Neural crest cell (in vitro differentiated cells): ENCODE data around the gene PLCH2. TPM values are rescaled to one million over a fixed set of nuclear protein-coding genes. Genes with fewer than 3 reads are reported as not detected.

ENCODE experiments used
- DNase-seq: peaks from one replicate; pipeline ENCODE4 v3.0.0; 2021; ENCODE audit warnings: low read depth, mixed read lengths, low spot score
- H3K27ac Mint-ChIP-seq: one replicate; pipeline ENCODE4 v1.8.0; 2021; ENCODE audit warnings: mild to moderate bottlenecking, mixed read lengths; ENCODE audit not compliant: unreplicated experiment
- H3K27me3 Mint-ChIP-seq: 2 replicates; pipeline ENCODE4 v1.8.0; 2021; ENCODE audit warnings: low read depth, mild to moderate bottlenecking, mixed read lengths
- H3K36me3 Mint-ChIP-seq: 2 replicates; pipeline ENCODE4 v1.8.0; 2021; ENCODE audit warnings: low read depth, mild to moderate bottlenecking, mixed read lengths
- H3K4me1 Mint-ChIP-seq: 2 replicates; pipeline ENCODE4 v1.8.0; 2021; ENCODE audit warnings: mixed read lengths
- H3K4me3 Mint-ChIP-seq: one replicate; pipeline ENCODE4 v1.8.0; 2021; ENCODE audit warnings: mild to moderate bottlenecking, mixed read lengths
- H3K9me3 Mint-ChIP-seq: 2 replicates; pipeline ENCODE4 v1.8.0; 2021; ENCODE audit warnings: mixed read lengths
- CTCF ChIP-seq: fragments of 200-600 bp; sonication (generic); conservative IDR thresholded peaks from 2 replicates; pipeline ENCODE4 v1.5.0; 2021; ENCODE audit warnings: antibody characterized with exemption, mild to moderate bottlenecking
- total RNA-seq: library from RNA; stranded (reverse); gene quantifications from 2 replicates; pipeline ENCODE4 v1.2.1, GENCODE V29; 2021

Gene PLCH2
- total RNA-seq, 1 donor from 2014 or later, result 0.37 TPM

DNA sequence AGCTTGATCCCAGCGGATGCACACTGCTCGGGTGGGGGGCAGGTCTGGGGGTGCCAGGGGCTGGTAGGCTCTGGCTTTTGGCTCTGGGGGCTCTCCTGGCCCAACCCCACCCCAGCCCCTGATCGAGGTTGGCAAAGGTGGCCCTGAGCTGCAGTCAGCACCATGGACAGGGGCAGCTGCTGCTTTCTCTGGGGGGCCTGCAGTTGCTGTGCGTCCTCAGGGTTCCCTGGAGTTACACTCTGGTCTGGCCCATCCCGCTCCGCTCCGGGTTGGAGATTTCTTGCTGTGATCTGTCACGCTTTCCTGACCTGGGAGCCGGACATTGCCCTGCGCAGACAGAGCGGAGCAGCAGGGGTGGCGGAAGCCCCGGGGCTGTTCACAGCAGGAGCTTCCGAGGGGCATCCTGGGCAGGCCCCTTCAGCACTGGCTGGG, 8.0 kb upstream of the PLCH2 start:
- Mint-ChIP-seq H3K27me3 (peaks cover 14% of the 10 kb centered on the region), H3K4me1 (peaks cover 4% of the 10 kb centered on the region), H3K27ac (no peak overlapping the region), H3K36me3 (no peaks in the 10 kb centered on the region), H3K4me3 (no peak overlapping the region), H3K9me3 (no peaks in the 10 kb centered on the region)
- TF ChIP-seq CTCF, result no peak
- peak; percentile 65 for DNase-seq

DNA sequence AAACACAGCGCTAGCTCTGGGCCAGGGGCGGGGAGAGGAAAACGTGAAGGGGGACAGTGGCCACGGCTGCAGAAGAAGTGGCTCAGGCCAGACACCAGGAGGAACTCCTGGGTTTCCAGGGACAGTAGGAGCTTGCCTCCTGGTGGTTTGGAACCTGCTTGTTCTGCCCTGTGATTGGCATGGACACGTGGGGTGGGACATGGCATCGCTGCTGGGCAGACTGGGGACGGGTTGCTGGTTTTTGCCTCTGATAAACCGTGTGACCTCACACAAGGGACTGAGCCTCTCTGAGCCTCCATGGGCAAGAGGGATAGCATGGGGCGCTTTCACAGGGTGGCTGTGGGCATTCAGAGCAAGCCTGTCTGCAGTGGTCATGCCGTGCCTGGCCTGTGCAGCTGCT, 7.5 kb upstream of the PLCH2 start:
- no peak overlapping the region for H3K27ac Mint-ChIP-seq
- peaks cover 13% of the 10 kb centered on the region for H3K27me3 Mint-ChIP-seq
- H3K36me3 Mint-ChIP-seq, result no peaks in the 10 kb centered on the region

DNA sequence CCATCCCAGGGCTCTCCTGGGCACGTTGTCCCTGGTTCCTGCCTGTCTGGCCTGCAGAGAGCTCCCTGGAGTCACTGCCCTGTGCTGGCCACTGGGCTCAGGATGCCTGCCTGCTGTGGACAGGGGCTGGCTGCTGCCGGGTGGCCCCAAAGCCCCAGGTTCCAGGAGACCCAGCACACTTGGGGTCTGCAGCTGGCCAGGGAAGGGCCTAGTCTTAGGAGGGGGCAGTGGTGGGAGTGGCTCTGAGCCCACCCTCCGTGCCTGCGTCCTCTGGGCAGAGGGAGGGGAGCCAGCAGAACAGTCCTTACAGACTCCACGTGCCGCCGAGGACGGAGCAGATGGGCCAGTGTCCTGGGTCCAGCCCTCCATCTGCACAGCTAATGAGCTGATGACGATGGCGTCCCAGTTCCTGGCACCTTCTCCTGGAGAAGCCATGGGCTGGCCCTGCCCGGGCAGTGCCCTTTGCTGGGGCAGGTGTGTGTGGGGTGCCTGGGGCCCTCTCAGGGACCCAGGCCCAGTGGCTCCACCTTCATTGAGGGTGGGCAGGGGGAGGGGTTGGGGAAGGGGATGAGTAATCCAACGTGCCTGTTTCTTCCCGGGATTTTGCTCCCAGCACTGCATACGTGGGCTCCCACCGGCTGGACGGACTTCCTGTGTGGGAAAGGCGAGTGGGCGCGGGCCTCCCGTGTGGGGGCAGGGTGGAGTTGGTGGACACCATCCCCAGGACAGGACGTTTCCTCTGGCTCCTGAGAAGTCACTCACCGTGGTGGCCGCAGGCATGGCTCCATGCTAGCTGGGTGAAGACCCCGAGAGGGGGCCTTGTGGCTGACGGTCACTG, 6.8 kb upstream of the PLCH2 start:
- no peak for TF ChIP-seq CTCF
- no peak overlapping the region for H3K27ac Mint-ChIP-seq

More for the DNA sequence above, 7.5 kb upstream of the PLCH2 start:
- Mint-ChIP-seq H3K4me3 (no peak overlapping the region), H3K4me1 (peaks cover 3% of the 10 kb centered on the region), H3K9me3 (no peaks in the 10 kb centered on the region)
- no peak for TF ChIP-seq CTCF
- DNase-seq, result no peak

DNA sequence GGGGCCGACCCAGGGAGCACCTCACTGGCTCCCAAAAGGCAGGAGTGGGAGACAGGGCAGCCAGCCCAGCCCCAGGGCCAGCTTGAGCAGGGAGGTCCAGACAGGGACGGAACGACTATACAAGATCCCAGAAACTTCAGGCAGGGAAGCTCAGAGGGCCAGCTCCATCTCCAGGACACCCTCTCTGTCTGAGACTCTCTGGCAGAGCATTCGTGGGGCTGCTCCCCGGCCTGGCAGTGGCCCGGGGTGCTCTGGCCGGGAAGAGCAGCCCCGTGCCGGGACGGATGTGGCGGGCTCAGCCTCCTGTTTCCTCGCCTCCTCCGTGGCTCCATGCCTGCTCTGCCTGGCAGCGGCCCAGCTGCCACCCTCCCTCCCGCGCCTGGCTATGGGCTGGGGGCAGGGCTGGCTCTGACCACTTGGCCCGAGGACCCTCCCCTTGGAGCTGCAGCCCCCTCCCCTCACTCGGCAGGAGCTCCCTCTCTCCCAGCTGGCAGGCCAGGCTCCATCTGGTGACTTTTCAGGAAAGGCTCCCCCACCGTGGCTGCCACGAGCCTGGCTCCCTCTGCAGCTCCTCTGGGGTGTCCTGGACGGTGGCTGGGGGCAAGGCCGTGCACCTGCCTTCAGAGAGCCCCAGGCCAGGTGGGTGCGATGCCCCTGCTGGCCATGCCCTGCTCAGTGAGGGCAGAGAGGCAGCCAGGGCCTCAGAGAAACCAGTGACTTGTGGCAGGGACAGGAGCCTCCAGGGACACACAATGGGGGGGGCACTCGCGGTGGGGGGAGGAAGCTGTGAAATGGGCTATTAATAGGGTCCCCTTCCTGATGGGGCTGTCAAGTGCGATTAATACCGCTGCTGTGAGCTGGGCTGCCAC, 5.6 kb upstream of the PLCH2 start:
- H3K27me3 Mint-ChIP-seq, result peaks cover 7% of the 10 kb centered on the region

More for the DNA sequence above, 6.8 kb upstream of the PLCH2 start:
- H3K36me3 Mint-ChIP-seq, result no peaks in the 10 kb centered on the region
- H3K4me3 Mint-ChIP-seq, result no peak overlapping the region
- peaks cover 3% of the 10 kb centered on the region for H3K4me1 Mint-ChIP-seq
- H3K9me3 Mint-ChIP-seq, result no peaks in the 10 kb centered on the region
- DNase-seq, result no peak
- peaks cover 11% of the 10 kb centered on the region for H3K27me3 Mint-ChIP-seq

DNA sequence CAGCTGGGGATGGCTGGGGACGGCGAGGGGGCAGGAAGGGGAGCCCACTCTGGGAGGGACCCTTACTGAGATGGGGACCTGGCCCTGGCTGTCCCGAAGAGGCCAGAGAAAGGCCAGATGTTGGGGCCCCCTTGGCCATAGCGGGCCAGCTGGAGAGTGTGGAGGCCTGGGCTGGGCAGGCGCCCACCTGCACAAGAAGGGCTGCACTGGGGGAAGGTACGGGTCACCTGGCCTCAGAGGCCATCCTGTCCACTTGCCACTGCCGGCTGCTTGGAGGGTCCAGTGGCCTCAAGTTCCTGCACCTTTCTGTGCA, 5.0 kb upstream of the PLCH2 start:
- H3K27me3 Mint-ChIP-seq, result peaks cover 7% of the 10 kb centered on the region
- no peak overlapping the region for H3K27ac Mint-ChIP-seq
- no peak for DNase-seq
- no peak overlapping the region for H3K4me3 Mint-ChIP-seq
- H3K9me3 Mint-ChIP-seq, result no peaks in the 10 kb centered on the region
- H3K36me3 Mint-ChIP-seq, result no peaks in the 10 kb centered on the region
- peaks cover 3% of the 10 kb centered on the region for H3K4me1 Mint-ChIP-seq
- no peak for TF ChIP-seq CTCF

More for the DNA sequence above, 5.6 kb upstream of the PLCH2 start:
- Mint-ChIP-seq H3K4me1 (peaks cover 3% of the 10 kb centered on the region), H3K27ac (no peak overlapping the region), H3K9me3 (no peaks in the 10 kb centered on the region), H3K4me3 (no peak overlapping the region), H3K36me3 (no peaks in the 10 kb centered on the region)
- no peak for TF ChIP-seq CTCF
- no peak for DNase-seq
